DND-41 (cell line): ENCODE measurements around the gene HSPBP1.

ENCODE experiments used
- EZH2 ChIP-seq: IDR thresholded peaks from 3 replicates; pipeline ENCODE4 v1.6.1; 2012; ENCODE audit warnings: borderline replicate concordance, low read depth, mild to moderate bottlenecking, moderate library complexity, low read length, inconsistent platforms; ENCODE audit not compliant: severe bottlenecking
- TF ChIP-seq, protein P1 (sequence below): IDR thresholded peaks from 2 replicates; pipeline ENCODE4 v1.5.1; 2012; ENCODE audit warnings: borderline replicate concordance, low read length, moderate library complexity, mild to moderate bottlenecking; ENCODE audit not compliant: poor library complexity, severe bottlenecking; ENCODE audit errors: extremely low read depth

DNA sequence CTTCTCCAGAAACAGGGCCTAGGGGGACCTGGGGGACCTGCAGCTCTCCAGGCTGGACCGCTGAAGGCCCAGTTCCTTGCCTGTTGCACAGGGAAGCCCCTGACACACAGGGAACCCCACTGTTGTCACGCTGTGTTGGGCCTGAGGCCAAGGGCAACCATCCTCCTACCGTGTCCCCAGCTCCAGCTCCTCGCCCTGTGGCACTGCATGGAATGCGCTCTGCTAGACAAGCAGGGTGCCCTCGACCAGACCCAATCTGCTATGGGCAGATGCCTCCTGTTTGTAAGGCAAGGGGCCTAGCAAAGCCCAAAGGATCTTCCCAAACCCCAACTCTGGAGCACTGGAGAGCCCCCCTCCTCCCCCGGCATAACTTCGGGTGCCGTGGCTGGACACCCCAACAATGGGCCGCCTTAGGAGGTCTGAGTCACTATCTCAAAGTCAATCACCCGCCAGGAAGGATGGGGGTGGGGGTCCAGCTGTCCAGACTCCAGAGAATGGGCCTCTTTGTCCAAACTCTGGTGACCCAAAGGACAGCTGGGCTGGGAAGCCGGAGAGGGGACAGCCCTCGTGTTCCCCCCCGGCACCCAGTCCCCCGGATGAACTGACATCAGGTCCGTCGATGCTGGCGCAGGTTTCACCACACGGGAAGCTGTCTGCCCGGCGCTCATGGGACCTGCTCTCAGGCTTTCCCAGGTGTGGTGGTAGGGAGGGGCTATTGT, 7.6 kb upstream of the HSPBP1 start:
- TF ChIP-seq, protein P1, sequence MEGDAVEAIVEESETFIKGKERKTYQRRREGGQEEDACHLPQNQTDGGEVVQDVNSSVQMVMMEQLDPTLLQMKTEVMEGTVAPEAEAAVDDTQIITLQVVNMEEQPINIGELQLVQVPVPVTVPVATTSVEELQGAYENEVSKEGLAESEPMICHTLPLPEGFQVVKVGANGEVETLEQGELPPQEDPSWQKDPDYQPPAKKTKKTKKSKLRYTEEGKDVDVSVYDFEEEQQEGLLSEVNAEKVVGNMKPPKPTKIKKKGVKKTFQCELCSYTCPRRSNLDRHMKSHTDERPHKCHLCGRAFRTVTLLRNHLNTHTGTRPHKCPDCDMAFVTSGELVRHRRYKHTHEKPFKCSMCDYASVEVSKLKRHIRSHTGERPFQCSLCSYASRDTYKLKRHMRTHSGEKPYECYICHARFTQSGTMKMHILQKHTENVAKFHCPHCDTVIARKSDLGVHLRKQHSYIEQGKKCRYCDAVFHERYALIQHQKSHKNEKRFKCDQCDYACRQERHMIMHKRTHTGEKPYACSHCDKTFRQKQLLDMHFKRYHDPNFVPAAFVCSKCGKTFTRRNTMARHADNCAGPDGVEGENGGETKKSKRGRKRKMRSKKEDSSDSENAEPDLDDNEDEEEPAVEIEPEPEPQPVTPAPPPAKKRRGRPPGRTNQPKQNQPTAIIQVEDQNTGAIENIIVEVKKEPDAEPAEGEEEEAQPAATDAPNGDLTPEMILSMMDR: no peak
- no peak for TF ChIP-seq EZH2
